COR-L47 (cell line): ENCODE data around the gene BSX.

Experiments
- DNase-seq: peaks from one replicate; lab custom pipeline; 2025; lab: John Stamatoyannopoulos, UW

The BSX gene

GRCh38 chr11:122954455-122954854 lies 27.2 kb downstream of the BSX start:
- no peak for DNase-seq

DNA sequence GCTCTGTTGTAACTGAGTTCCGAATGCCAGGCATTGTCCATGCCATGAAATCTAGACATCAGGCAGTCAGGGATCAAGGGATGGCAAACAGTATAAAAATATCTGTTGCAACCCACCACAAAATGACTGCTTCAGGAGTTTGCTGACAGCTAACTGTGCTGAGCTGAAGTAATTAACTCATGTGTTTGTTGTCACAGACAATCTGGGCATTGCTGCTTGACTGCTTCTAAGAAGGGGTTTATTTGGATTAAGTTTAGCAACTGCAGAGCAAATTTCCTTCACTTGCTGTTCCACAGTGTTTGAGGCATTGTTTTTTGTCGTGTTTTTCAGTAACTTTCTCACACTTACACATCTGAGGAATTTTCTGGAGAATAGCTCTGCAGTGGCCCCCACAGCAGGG lies 30.4 kb downstream of the BSX start:
- DNase-seq = no peak

- no peak for DNase-seq
Measured at GRCh38 chr11:122938557-122938956, 43.1 kb downstream of the BSX start.

GRCh38 chr11:122937983-122938382 lies 43.7 kb downstream of the BSX start:
- DNase-seq = no peak

GRCh38 chr11:122933416-122933815 lies 48.2 kb downstream of the BSX start:
- no peak for DNase-seq

GRCh38 chr11:122931510-122931909 lies 50.1 kb downstream of the BSX start:
- DNase-seq = no peak
